GM19455 (cell line): ENCODE measurements around the gene VPS36.
"Not testable (repeated sequence)": the region's sequence is repeated elsewhere in the genome, so short reads cannot be mapped to it uniquely, and the experiment has no call there.

Experiments used
- ATAC-seq: cut with Tn5 transposase; IDR thresholded peaks from one replicate; pipeline ENCODE4 v1.9.1; 2021; ENCODE audit not compliant: unreplicated experiment

VPS36 gene

DNA sequence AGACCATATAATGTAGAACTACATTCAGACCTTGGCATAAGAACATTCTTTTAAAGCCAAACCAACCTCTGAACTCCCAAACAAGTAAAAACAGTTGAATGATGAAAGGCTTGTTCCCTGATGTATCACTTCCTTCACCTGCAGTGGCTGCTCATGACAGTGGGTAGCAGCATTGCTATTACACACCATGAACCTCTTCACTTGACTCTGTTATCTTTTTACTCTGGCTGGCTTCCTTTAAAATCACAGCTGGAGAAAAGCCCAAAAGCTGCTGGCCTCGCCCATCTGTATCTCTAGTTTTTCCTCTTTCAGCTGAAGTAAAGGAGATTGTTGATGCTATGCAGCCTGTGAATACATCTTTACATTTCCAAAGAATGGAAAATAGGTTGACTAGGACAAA, 67.1 kb downstream of the VPS36 start:
- ATAC-seq, result no peak

DNA sequence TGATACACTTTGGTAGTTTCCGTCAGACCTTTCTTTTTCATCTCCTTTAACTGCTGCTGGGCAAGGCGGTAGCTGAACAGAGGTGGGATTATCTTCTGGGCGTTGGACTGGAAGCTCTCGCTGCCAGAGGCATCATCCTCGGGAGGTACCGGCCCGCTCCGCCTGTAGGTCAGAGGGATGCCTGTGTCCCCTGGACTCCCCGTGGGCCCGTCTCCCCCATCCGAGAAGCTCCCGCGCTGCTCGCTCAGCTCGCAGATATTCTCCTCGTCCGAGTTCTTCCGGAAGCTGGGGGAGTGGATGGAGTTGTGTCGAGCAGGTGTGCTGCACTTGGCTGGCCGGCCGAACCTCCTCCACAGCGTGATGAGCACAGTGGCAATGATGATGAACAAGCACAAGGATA, 72.1 kb downstream of the VPS36 start:
- ATAC-seq, result no peak

DNA sequence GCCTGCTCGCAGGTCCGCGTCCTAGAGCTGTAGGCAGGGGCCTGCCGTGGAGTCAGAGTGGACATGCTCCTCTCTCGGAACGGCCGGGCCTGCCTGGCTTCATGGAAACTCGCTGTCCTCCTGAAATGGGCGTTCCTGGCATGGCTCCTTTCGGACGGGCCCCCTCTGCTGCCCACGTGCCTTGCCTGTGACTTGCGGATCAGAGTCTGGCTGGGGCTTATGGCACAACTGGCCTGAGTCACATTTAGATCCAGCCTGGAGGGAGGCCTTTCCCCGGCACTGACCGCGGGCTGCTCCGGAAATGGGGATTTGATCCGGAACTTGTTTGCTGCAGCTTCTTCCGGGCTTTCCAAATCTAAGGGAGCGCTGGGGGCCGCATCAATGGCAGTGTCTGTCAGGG, 72.5 kb downstream of the VPS36 start:
- ATAC-seq, result no peak

- no peak for ATAC-seq
Observed at GRCh38 chr13:52374873-52375411, 75.5 kb downstream of the VPS36 start.

DNA sequence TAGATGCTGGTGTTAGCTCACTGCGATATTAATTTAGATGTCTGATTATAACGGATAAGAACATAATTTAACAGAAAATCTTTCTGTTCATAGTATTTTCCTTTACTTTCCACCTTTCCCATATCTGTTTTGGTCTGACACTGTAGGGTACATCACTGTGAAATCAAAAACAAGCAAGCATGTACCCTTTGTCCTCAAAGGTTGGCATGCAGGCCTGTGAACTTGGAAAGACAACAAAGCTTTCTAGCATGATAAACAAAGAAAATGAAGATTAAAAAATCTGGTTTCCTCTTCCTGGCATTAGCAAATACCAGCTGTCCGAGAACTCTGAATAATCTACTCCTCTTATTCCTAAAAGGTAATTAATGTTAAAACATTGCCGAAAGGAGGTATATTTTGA, 76.0 kb downstream of the VPS36 start:
- no peak for ATAC-seq

GRCh38 chr13:52373277-52373676, 77.2 kb downstream of the VPS36 start:
- ATAC-seq, result not testable (repeated sequence)

DNA sequence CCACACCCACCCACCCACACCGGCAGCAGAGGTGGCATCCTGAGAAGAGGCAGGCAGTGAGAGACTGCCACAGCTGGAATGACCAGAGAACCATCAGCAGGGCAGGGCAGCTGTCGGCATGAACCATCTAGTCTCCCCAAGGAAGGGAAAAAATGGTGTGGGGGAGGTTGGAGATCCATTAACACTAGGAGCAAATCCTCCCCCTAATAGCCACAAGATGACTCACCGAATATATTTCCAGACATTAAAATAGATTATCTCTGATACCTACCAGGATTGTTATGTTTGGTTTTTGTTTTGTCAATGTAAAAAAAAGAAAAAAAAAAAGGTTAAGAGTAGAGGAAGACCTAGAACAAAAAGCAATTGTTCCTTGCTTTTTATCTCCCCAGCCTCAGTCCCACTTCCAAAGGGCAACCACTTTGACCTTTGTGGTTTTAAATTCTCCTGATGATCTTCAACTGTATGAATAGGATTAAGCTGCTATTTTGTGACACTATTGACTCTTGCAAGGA, 78.6 kb downstream of the VPS36 start:
- ATAC-seq, result no peak

GRCh38 chr13:52366291-52366690, 84.1 kb downstream of the VPS36 start:
- ATAC-seq, result no peak
